Osteoblast (primary cell): Measurements from ENCODE around the gene ARHGEF16. TPM values are rescaled to one million over a fixed set of nuclear protein-coding genes. Genes with fewer than 3 reads are reported as not detected.

Experiments used
- DNase-seq: peaks from one replicate; pipeline ENCODE4 v3.0.0; 2011; ENCODE audit warnings: low spot score, mixed read lengths; ENCODE audit not compliant: insufficient read length; ENCODE audit errors: missing footprints
- H2AFZ ChIP-seq: 2 replicates; pipeline ENCODE4 v1.6.0; 2011; ENCODE audit warnings: mild to moderate bottlenecking, low read length
- H3K27ac ChIP-seq: 2 replicates; pipeline ENCODE4 v1.5.1; 2011; ENCODE audit warnings: mild to moderate bottlenecking, low read depth, low read length, moderate library complexity
- H3K27me3 ChIP-seq: 2 replicates; pipeline ENCODE4 v1.6.0; 2012; ENCODE audit warnings: mild to moderate bottlenecking, control low read depth, inconsistent platforms, low read length, moderate library complexity; ENCODE audit not compliant: insufficient read depth
- H3K36me3 ChIP-seq: 2 replicates; pipeline ENCODE4 v1.5.1; 2011; ENCODE audit warnings: mild to moderate bottlenecking, low read length, control low read depth, moderate library complexity; ENCODE audit not compliant: insufficient read depth
- H3K4me1 ChIP-seq: 2 replicates; pipeline ENCODE4 v1.5.1; 2011; ENCODE audit warnings: mild to moderate bottlenecking, low read length, control low read depth, moderate library complexity; ENCODE audit not compliant: insufficient read depth
- H3K4me2 ChIP-seq: 2 replicates; pipeline ENCODE4 v1.6.0; 2011; ENCODE audit warnings: mild to moderate bottlenecking, low read length; ENCODE audit not compliant: insufficient read depth
- H3K4me3 ChIP-seq: fragments of 200-600 bp; sonication (generic); 3 replicates; pipeline ENCODE4 v1.5.1; 2012; ENCODE audit warnings: mild to moderate bottlenecking, low read length, inconsistent platforms; ENCODE audit not compliant: insufficient read depth
- H3K79me2 ChIP-seq: 2 replicates; pipeline ENCODE4 v1.6.0; 2012; ENCODE audit warnings: mild to moderate bottlenecking, low read length, control low read depth, inconsistent platforms; ENCODE audit not compliant: insufficient read depth
- H3K9me3 ChIP-seq: 2 replicates; pipeline ENCODE4 v1.5.1; 2011; ENCODE audit warnings: low read depth, low read length, control low read depth
- H4K20me1 ChIP-seq: 2 replicates; pipeline ENCODE4 v1.6.0; 2012; ENCODE audit warnings: mild to moderate bottlenecking, low read length, control low read depth; ENCODE audit not compliant: insufficient read depth
- total RNA-seq: library from RNA; depleted of rRNA; stranded (reverse); fragments of >200 nt; gene quantifications from 2 replicates; pipeline ENCODE4 v1.2.3, GENCODE V29; 2012
- TF ChIP-seq, protein P1 (sequence below): IDR thresholded peaks from 2 replicates; pipeline ENCODE4 v1.5.1; 2011; ENCODE audit warnings: mild to moderate bottlenecking, low read depth, low read length, moderate library complexity; ENCODE audit errors: extremely low read depth

ARHGEF16 gene
- total RNA-seq, 1 donor, result not detected

DNA sequence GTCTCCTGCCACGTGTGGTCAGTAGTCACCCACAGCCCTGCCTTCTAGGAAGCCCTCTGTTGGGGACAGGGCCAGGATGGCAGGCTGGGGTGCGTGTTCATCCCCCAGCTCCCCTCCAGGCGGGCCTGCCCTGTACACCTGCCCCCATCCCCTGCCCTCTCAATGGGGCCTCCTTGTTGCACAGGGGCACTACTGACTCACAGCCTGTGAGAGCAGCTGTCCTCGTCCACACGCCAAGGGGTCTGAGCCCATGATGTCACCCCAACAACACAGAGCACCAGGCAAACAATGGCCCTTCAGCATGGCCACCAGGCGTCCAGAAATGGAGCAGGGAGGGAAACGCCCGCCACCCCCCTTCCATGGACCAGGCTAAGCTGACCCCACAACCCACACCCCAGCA is 64.3 kb downstream of the ARHGEF16 start:
- Histone ChIP-seq H3K79me2 (no peaks in the 10 kb centered on the region), H3K9me3 (no peaks in the 10 kb centered on the region), H2AFZ (no peak overlapping the region), H3K4me3 (no peak overlapping the region), H3K27me3 (no peaks in the 10 kb centered on the region), H3K27ac (no peak overlapping the region), H3K36me3 (peaks cover 6% of the 10 kb centered on the region), H3K4me2 (no peak overlapping the region), H4K20me1 (peaks cover 3% of the 10 kb centered on the region), H3K4me1 (peaks cover 14% of the 10 kb centered on the region)
- TF ChIP-seq, protein P1, sequence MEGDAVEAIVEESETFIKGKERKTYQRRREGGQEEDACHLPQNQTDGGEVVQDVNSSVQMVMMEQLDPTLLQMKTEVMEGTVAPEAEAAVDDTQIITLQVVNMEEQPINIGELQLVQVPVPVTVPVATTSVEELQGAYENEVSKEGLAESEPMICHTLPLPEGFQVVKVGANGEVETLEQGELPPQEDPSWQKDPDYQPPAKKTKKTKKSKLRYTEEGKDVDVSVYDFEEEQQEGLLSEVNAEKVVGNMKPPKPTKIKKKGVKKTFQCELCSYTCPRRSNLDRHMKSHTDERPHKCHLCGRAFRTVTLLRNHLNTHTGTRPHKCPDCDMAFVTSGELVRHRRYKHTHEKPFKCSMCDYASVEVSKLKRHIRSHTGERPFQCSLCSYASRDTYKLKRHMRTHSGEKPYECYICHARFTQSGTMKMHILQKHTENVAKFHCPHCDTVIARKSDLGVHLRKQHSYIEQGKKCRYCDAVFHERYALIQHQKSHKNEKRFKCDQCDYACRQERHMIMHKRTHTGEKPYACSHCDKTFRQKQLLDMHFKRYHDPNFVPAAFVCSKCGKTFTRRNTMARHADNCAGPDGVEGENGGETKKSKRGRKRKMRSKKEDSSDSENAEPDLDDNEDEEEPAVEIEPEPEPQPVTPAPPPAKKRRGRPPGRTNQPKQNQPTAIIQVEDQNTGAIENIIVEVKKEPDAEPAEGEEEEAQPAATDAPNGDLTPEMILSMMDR, result no peak
- no peak for DNase-seq

DNA sequence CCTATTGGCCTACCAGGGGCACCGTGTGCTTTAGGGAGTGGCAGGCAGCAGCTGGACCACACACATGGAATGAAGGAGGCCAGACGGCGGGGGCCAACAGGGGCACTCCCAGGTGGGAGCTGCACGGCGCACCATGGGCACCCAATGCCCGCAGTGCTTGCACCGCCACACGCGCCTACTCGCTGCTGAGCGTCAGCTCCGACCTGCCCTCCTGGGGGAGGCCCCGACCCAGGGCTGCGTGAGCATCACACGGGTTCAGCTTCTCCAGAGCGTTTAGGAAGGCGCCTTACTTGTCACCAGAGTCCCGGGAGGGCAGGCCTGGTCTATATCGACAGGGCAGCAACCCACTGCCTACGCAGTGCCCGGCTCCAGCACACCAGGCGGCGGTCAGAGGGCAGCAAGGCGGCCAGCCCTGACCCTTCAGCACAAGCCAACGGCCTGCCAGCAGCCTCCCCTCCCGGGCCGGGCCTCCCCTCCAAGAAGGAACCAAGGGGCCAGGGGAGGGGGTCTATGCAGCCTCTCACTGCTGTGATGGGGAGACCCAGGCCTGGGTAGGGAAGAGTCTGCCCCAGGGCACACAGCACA is 64.9 kb downstream of the ARHGEF16 start:
- H4K20me1 ChIP-seq, result peaks cover 3% of the 10 kb centered on the region
- H3K9me3 ChIP-seq, result no peaks in the 10 kb centered on the region
- TF ChIP-seq, protein P1, result no peak
- H2AFZ ChIP-seq, result no peak overlapping the region
- no peak overlapping the region for H3K27ac ChIP-seq
- H3K36me3 ChIP-seq, result peaks cover 6% of the 10 kb centered on the region
- H3K27me3 ChIP-seq, result no peaks in the 10 kb centered on the region
- H3K4me1 ChIP-seq, result peaks cover 14% of the 10 kb centered on the region
- H3K4me2 ChIP-seq, result no peak overlapping the region
- no peak for DNase-seq
- no peak overlapping the region for H3K4me3 ChIP-seq
- no peaks in the 10 kb centered on the region for H3K79me2 ChIP-seq

DNA sequence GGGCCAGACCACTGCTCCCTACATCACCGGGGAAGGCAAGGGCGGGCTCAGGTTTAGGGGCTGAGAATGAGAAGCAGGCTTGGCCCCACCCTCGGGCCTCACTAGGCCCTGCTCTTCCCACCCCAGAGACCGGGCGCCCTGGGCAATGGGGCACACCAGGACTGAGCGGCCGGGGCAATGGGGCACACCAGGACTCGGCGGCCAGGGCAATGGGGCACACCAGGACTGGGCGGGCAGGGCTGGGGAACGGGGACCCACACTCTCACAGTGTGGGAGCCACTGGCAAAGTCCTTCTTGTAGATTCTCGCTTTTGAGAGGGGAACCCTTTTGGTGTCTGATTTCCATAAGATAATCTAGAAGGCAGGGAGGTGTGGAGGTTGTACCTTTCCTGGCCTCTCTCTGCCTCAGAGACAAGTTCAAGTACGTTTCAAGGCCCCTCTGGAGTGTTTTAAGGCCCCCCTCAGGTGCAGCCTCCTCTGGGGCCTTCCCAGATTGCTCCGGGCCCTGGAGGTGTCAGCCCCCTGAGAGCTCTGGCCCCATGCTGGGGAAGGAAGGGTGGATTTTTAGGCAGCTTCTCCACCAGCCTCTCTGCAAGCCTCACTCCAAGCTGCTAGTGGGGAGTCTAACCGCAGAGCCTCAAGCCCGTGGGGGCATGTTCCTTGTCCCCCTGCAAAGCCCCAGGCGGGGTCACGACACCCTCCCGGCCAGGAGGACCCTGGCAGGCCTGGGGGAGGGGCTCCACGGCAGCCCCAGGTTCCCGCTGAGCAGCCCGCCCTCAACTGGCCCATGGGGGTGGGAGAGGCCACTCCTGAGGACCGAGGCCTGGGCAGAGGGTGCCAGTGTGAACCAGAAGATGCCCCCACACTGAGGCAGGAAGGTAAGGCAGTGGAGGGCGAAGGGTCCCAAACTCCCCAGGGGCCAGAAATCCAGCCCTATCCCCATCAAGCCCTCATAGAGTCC is 66.2 kb downstream of the ARHGEF16 start:
- no peaks in the 10 kb centered on the region for H3K9me3 ChIP-seq
- no peak overlapping the region for H2AFZ ChIP-seq
- H3K27ac ChIP-seq, result no peak overlapping the region
- no peaks in the 10 kb centered on the region for H3K79me2 ChIP-seq
- no peaks in the 10 kb centered on the region for H3K27me3 ChIP-seq
- H3K4me1 ChIP-seq, result peaks cover 12% of the 10 kb centered on the region
- peaks cover 6% of the 10 kb centered on the region for H3K36me3 ChIP-seq
- H3K4me2 ChIP-seq, result no peak overlapping the region
- DNase-seq, result no peak
- TF ChIP-seq, protein P1, result no peak
- peaks cover 14% of the 10 kb centered on the region for H4K20me1 ChIP-seq
- H3K4me3 ChIP-seq, result no peak overlapping the region

DNA sequence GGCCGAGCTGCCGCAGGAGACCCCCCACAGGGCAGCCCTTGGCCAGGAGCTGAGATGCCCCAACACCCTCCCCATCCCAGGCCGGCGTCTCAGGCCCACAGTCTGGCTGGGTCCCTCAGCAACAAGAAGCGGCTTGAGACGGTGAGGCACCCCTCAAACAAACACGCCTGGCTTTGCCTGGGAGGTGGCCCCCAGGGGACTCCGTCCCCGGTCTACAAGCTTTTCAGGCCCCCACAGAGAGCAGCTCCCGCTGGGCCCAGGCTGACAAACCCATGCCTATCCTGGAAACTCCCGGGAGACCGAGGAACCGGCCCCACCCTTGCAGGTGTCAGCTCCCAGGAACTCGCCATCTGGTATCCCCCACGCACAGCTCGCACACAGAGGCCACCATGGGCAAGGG is 67.0 kb downstream of the ARHGEF16 start:
- Histone ChIP-seq H3K4me2 (no peak overlapping the region), H3K36me3 (peaks cover 6% of the 10 kb centered on the region), H3K9me3 (no peaks in the 10 kb centered on the region), H3K4me3 (no peak overlapping the region), H2AFZ (no peak overlapping the region), H3K27ac (no peak overlapping the region), H4K20me1 (peaks cover 14% of the 10 kb centered on the region), H3K4me1 (peaks cover 5% of the 10 kb centered on the region), H3K27me3 (no peaks in the 10 kb centered on the region), H3K79me2 (no peaks in the 10 kb centered on the region)
- DNase-seq, result no peak
- TF ChIP-seq, protein P1, result no peak
